NCI-H345 treated with DMSO at 0.1 percent for 48 hours (cell line): ENCODE results near the gene ZFPM1.

Experiments
- DNase-seq: peaks from one replicate; lab custom pipeline; 2025; ENCODE audit not compliant: unreplicated experiment; lab: John Stamatoyannopoulos, UW

ZFPM1 gene

DNA sequence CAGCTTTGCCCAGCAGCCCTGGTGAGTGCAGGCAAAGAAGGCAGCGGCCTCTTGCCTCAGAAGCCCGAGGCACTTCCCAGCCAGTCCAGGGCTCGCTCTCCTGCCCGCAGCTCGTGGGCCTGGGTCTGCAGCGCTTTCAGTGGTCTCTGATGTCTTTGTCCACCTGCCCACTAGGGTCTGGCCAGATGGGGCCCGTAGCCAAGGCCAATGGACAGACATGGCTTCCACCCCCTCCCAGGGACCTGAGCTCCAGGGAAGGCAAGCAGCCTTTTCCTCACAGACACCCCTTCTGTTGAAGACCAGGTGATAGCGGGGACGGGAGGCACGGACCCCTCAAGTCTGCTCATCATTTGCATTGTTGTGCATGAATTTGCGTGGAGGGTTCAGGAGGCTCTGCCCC lies 83.4 kb downstream of the ZFPM1 start:
- no peak for DNase-seq

- DNase-seq: no peak
Observed at GRCh38 chr16:88536971-88537751, 84.1 kb downstream of the ZFPM1 start.

- DNase-seq: no peak
Observed at GRCh38 chr16:88537859-88538258, 84.8 kb downstream of the ZFPM1 start.

DNA sequence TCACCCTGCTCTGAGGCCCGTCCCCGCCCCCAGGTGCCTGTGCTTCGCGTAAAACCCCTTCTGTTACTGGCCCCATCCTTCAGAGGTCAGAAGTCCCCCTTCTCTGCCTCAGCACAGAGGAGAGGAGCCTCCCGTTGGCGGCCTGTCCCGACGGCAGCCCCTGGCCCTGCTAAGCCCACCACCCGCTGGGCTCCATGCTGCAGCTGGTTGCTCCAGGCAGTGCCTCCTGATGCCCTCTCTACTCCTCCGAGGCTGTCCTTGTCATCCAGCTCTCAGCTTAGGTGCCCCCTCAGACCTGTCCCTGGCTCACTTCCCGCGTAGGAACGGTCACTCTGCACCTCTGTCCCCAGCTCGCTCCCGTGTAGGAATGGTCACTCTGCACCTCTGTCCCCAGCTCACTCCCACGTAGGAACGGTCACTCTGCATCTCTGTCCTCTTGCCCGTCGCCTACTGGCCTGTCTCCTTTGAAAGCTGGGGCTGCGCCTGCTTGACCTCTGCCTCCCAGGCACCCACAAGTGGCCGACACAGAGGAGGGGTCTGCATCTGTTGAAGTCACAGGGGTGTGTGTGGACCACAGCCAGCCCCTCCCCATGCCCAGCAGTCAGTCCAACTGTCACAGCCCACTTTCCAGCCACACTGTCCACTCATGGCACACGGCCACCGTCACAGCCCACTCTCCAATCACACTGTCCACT lies 85.4 kb downstream of the ZFPM1 start:
- no peak for DNase-seq

DNA sequence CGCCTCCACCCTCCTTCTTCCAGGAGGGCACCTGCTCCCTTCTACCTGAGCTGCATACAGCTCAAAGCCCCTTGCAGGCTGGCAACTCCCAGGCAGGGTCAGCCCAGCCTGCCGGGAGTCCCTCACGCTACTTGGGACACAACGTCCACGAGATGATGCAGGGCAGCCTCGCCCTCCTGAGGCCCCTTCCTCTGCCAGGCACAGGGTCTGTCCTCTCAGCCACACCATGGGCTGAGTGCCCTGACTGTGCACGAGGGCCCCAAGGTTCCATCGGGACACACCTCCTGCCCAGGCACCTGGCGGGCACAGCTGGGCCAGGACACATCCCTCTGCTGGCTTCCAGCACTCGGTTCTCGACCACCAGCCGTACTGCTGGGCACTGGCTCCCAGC lies 86.2 kb downstream of the ZFPM1 start:
- DNase-seq: no peak

- DNase-seq: no peak
Observed at GRCh38 chr16:88539652-88540345, 86.7 kb downstream of the ZFPM1 start.

DNA sequence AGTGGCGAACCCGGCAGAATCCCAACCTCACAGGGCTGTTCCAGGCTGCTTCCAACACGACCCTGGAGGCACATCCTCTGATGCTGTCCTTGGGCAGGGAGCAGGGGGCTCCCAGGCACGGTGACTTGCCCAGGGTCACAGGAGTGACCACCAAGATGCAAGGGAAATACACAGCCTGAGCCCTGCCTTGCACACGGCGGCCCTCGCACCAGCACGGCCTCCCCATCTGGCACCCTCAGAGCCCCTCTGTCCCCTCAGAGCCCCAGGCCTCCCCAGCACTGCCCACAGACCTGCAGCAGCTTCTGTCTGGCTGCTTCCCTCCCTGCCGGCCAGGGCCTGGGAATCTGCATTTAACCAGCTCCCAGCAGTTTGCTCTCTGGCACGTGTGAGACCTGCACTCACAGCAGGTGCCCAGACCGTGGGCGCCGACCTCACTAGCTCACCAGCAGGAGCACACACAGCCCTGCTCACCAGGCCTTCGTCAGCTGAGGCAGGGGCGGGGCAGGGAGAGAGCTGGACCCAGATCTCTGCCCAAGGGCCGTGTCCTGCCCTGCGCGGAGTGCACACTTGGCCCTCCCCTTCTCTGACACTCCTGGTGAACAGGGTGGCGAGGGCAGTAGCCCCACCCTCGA lies 87.4 kb downstream of the ZFPM1 start:
- no peak for DNase-seq

GRCh38 chr16:88541831-88542616 lies 88.9 kb downstream of the ZFPM1 start:
- no peak for DNase-seq

- no peak for DNase-seq
Observed at GRCh38 chr16:88543230-88543813, 90.2 kb downstream of the ZFPM1 start.

- DNase-seq: no peak
Observed at GRCh38 chr16:88545781-88546180, 92.7 kb downstream of the ZFPM1 start.

- no peak for DNase-seq
Observed at GRCh38 chr16:88548131-88548874, 95.2 kb downstream of the ZFPM1 start.

- no peak for DNase-seq
Observed at GRCh38 chr16:88548985-88549384, 95.9 kb downstream of the ZFPM1 start.

GRCh38 chr16:88549671-88550245 lies 96.7 kb downstream of the ZFPM1 start:
- DNase-seq: no peak

DNA sequence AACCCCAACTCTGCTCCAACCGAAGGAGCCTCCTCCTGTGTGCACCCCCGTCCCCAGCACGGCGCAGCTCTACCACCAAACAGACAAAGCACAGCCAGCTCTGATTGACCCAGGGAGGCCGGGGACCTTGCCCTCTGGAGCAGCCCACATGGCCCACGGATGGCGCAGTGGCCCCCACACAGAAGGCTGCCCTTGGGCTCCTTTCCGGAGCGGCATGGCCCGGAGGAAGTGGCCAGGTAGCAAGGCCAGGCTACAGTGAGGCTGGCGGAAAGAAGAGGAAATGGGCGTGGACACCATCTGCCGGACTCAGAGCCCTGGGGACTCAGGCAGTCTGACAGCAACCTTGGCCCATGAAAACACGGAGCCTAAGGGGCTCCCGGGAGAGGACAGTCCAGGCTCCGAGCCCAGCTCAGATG lies 97.2 kb downstream of the ZFPM1 start:
- DNase-seq: no peak

GRCh38 chr16:88552166-88552565 lies 99.1 kb downstream of the ZFPM1 start:
- no peak for DNase-seq

GRCh38 chr16:88552815-88553214 lies 99.7 kb downstream of the ZFPM1 start:
- DNase-seq: no peak

DNA sequence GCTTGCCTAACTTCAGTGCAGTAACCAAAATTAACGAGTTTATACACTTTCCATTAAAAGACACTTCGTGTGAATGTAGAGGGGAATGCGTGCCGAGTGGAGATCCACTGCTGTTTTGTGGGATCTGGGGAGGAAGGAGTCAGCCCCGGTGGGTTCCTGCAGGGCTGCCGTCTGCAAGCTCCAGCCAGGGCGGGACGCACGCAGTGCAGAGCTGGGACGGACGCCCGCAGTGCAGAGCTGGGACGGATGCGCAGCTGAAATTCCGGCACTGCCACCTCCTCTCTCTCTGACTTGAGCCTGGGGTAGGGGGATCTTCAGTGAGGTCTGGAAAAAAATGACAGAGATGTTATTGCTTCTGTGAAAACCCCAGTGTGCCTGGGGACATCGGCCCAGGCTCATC lies 100.7 kb downstream of the ZFPM1 start:
- no peak for DNase-seq

- no peak for DNase-seq
Observed at GRCh38 chr16:88554711-88555264, 101.7 kb downstream of the ZFPM1 start.
